Measurements from ENCODE around the gene TMEM100.

DNA sequence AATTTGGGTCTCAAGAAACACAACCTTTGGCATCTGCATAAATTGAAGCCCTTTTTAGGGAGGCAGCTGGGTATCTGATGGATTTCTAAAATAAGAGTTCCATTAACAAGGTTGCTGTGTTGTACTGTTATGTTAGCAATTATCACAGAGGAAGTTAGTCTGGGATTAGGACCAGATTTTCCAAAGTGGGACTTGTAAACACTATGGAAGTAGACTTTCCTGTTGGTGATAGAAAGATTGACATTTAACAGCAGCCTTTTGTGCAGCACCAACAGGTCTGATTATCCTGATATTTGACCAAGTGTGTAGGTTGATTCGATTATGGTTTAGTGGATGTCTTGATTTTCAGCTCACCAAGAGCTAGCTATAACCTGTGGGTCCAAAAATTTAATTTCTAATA, 46.4 kb downstream of the TMEM100 start:
- TF ChIP-seq, protein P1, sequence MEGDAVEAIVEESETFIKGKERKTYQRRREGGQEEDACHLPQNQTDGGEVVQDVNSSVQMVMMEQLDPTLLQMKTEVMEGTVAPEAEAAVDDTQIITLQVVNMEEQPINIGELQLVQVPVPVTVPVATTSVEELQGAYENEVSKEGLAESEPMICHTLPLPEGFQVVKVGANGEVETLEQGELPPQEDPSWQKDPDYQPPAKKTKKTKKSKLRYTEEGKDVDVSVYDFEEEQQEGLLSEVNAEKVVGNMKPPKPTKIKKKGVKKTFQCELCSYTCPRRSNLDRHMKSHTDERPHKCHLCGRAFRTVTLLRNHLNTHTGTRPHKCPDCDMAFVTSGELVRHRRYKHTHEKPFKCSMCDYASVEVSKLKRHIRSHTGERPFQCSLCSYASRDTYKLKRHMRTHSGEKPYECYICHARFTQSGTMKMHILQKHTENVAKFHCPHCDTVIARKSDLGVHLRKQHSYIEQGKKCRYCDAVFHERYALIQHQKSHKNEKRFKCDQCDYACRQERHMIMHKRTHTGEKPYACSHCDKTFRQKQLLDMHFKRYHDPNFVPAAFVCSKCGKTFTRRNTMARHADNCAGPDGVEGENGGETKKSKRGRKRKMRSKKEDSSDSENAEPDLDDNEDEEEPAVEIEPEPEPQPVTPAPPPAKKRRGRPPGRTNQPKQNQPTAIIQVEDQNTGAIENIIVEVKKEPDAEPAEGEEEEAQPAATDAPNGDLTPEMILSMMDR (conservative IDR thresholded peaks at IDR 0.05; ENCODE audit: low read length): no peak
- no peak for TF ChIP-seq EZH2phosphoT487 (IDR thresholded peaks at IDR 0.05; ENCODE audit: borderline replicate concordance)

Data from Loucy (cell line).